A204.1 (cell line): ENCODE data around the gene ARSB.

Experiments
- FAIRE-seq: peaks from 2 replicates; lab custom pipeline; 2012; peaks lifted over from hg19 to GRCh38; lab: Jason Lieb, UNC

The ARSB gene

GRCh38 chr5:78837836-78838235 lies 147.3 kb downstream of the ARSB start:
- FAIRE-seq = no peak

DNA sequence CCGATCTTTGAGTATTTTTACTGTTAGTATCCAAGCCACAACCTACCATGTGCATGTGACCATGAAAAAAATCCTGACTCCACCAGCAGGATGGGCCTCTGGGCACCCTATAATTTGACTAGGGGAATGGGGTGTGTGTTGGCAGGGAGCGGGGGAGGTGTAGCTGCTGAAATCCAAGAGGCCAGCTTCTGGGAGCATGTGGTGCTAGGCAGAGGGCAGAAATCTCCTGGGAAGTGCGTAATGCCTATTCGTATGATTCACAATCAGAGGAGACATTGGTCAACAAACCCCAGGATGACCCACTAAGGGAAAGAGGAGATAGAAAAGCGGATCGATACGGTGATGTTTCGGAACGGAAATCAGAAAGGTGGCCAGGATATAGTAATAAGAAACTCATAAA lies 149.9 kb downstream of the ARSB start:
- FAIRE-seq = no peak

GRCh38 chr5:78833284-78833683 lies 151.8 kb downstream of the ARSB start:
- no peak for FAIRE-seq

DNA sequence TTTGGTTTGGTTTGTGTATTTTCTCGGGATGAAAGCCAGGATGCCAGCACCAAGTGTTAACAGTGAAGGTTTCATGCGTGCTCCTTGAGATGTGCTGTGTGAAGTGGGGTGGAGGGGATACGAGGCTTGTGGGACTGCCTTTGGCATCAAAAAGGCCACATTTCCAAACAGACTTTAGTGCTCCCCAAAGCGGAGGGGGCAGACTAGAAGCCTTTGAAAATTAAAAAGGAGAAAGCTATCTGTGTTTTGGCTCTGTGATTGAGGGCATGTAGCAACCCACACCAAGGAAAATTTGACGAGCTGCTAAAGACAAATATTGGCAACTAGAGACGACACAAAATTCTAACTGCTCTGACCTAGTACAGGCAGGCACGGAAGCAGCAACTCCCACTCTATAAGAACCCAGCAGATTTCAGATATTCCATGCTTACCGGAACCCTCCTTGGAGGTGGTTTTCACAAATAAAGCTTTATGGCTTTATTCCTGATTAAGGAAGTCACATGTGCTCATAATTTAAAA lies 154.5 kb downstream of the ARSB start:
- FAIRE-seq = no peak

DNA sequence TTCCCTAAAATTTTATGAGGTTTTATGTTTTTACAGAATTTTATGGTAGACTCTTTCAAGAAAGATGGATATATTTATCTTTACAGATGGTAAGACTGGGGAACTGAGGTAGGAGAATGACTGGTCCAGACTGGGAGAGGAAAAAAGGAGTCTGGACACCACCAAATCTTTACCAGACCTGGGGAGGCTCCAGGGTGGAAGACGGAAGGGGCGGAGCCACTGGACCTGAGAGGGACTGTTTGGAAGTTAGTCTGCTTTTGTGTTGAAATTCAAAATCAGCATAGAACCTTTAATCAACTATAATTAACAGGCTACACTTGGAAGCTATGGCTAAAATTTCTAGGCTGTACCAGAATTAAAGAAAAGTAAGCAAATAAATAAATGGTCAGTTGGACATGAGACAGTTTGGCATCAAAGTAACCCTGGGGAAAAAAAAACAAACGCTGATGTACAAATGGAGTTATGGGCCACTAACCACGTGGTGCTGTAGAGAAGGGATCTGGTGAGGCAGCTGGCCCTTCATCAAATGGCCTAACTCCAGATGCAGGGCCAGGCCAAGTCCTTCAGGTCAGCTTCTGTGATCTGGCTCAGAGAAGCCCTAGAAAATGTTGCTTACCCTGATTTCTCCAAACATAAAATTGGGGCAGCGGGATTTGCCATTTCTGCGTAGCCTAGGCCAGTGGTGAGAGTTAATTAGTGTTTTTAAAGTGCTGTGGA lies 155.1 kb downstream of the ARSB start:
- FAIRE-seq = no peak

GRCh38 chr5:78827725-78828124 lies 157.4 kb downstream of the ARSB start:
- FAIRE-seq = no peak

GRCh38 chr5:78824831-78825281 lies 160.3 kb downstream of the ARSB start:
- no peak for FAIRE-seq

- no peak for FAIRE-seq
Observed at GRCh38 chr5:78823196-78823595, 161.9 kb downstream of the ARSB start.

DNA sequence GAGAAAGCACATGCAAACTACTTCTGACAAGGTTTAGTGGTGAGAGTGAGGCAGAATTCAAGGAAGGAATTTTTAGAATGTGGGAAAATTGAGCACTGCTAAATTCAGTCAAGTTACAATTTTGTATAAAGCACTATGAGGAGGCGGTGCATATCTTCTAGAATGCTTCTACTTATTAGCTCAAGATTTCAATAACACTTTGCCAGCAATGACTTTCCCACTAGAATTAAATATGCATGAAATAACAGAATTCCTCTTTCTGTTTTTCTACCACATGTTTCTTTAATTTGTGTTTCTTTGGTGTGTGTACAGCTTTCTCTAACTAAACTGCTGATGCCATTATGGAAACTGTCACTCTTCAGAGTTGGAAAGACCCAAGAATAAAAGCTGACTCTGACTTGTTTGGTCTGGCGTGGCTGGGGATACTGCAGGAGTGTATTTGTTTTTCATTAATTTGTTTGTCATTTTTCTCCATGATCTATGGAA lies 163.5 kb downstream of the ARSB start:
- no peak for FAIRE-seq

GRCh38 chr5:78819707-78820106 lies 165.4 kb downstream of the ARSB start:
- FAIRE-seq = no peak

GRCh38 chr5:78819166-78819565 lies 165.9 kb downstream of the ARSB start:
- no peak for FAIRE-seq

GRCh38 chr5:78816143-78816765 lies 168.9 kb downstream of the ARSB start:
- no peak for FAIRE-seq

- no peak for FAIRE-seq
Observed at GRCh38 chr5:78813906-78814530, 171.1 kb downstream of the ARSB start.

DNA sequence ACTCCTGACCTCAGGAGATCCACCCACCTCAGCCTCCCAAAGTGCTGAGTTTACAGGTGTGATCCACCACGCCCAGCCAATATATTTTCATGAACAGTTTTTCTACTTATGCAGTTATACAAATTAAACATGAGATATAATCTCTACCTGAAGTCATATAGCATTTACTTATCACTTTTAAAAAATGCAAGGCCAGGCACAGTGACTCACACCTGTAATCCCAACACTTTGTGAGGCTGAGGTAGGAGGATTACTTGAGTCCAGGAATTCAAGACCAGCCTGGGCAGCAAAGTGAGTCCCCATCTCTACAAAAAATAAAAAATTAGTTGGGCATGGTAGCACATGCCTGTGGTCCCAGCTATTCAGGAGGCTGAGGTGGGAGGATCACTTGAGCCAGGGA lies 171.8 kb downstream of the ARSB start:
- FAIRE-seq = no peak

DNA sequence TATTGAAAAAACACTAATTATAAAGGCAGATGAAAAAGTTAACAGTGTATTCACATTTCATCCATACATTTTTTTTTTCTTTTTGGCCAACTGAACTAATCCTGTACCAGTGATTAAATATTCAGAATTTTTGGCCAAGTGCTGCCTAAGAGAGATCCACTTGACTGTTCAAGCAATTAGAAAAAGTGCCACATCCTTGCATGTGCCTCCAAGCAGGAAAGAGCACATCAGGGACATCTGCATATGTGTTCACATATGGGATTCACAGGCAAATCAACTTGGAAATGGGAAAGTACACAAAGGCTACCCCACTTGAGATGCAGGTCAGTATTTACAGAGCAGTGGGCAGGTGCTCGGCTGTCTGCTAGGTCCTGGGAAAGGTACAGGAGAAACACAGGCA lies 173.2 kb downstream of the ARSB start:
- FAIRE-seq = no peak

GRCh38 chr5:78811121-78811817 lies 173.8 kb downstream of the ARSB start:
- FAIRE-seq = no peak

GRCh38 chr5:78810098-78810920 lies 174.8 kb downstream of the ARSB start:
- FAIRE-seq = no peak

GRCh38 chr5:78809444-78809843 lies 175.7 kb downstream of the ARSB start:
- FAIRE-seq = no peak

DNA sequence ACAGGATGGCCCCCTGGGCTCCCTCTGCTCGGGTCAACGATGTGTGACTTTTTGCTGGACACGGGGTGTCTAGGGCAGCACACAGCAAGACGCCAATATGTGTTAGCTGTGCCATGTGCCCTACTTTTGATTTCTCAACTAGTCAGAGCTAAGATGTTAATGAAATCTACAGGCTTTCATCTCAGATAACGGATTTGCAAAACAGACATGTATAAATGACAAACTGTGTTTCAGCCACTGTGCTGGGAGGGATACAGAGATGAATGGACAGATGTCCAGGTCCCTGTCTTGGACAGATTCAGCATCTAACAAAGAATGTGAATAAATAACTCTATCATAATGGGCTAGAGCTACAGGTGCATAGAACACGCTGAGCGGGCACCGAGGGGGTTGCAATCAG lies 176.3 kb downstream of the ARSB start:
- no peak for FAIRE-seq

- FAIRE-seq = no peak
Observed at GRCh38 chr5:78808380-78808779, 176.7 kb downstream of the ARSB start.

- FAIRE-seq = no peak
Observed at GRCh38 chr5:78806544-78806943, 178.6 kb downstream of the ARSB start.
